K562 (cell line): ENCODE measurements around the gene CD6. TPM values are rescaled to one million over a fixed set of nuclear protein-coding genes. Genes with fewer than 3 reads are reported as not detected.

Experiments
- BCOR ChIP-seq: fragments of 450-650 bp; IDR thresholded peaks from 2 replicates; pipeline ENCODE4 v1.6.1; 2016
- CBX2 ChIP-seq: fragments of 200-600 bp; sonication (generic); IDR thresholded peaks from one replicate; pipeline ENCODE4 v1.6.1; 2012; ENCODE audit warnings: mild to moderate bottlenecking, low read length, inconsistent platforms; ENCODE audit not compliant: insufficient read depth, poor library complexity, severe bottlenecking
- CHCHD3 ChIP-seq: fragments of 250-450 bp; sonication (Bioruptor Pico); IDR thresholded peaks from 2 replicates; pipeline ENCODE4 v2.1.2; 2022; ENCODE audit warnings: mild to moderate bottlenecking
- FOXP4 ChIP-seq: sonication (generic); formaldehyde crosslinking; IDR thresholded peaks from 2 replicates; pipeline ENCODE4 v1.8.0; 2022; ENCODE audit warnings: mild to moderate bottlenecking, missing genetic modification reagents, borderline replicate concordance
- KDM1A ChIP-seq, 2 experiments: fragments of 450-650 bp; IDR thresholded peaks; 2 replicates each; pipeline ENCODE4 v1.6.1; 2016; ENCODE audit warnings: mild to moderate bottlenecking in 2 of 2
- MCM5 ChIP-seq: fragments of 450-650 bp; IDR thresholded peaks from 2 replicates; pipeline ENCODE4 v1.6.1; 2016; ENCODE audit warnings: low read depth
- PPARD ChIP-seq: fragments of 250-450 bp; sonication (Bioruptor Pico); IDR thresholded peaks from 2 replicates; pipeline ENCODE4 v1.8.0; 2022; ENCODE audit warnings: inconsistent platforms, mild to moderate bottlenecking, moderate library complexity
- PRMT5 ChIP-seq: sonication (generic); formaldehyde crosslinking; IDR thresholded peaks from 2 replicates; pipeline ENCODE4 v1.5.0; 2020; ENCODE audit warnings: missing genetic modification reagents
- TCF15 ChIP-seq: fragments of 250-450 bp; sonication (Bioruptor Pico); IDR thresholded peaks from 2 replicates; pipeline ENCODE4 v1.8.0; 2022; ENCODE audit warnings: moderate library complexity, mild to moderate bottlenecking, inconsistent platforms
- XRCC4 ChIP-seq: IDR thresholded peaks from one replicate; pipeline ENCODE4 v1.6.1; 2011; ENCODE audit not compliant: insufficient read depth, insufficient read length; ENCODE audit errors: extremely low read depth
- ZBTB26 ChIP-seq: fragments of 450-650 bp; formaldehyde crosslinking; IDR thresholded peaks from 2 replicates; pipeline ENCODE4 v1.4.0; 2022; ENCODE audit warnings: missing genetic modification characterization
- ZNF224 ChIP-seq: sonication (generic); formaldehyde crosslinking; IDR thresholded peaks from 2 replicates; pipeline ENCODE4 v1.8.0; 2022; ENCODE audit warnings: mild to moderate bottlenecking, missing genetic modification reagents
- polyA plus RNA-seq, 8 experiments: library from polyadenylated mRNA; depleted of rRNA in 4 of 8; stranded (reverse) in 5 of 8; unstranded in 3 of 8; fragments of >200 nt; fragmentation: Nextera tagmentation in 2 of 8; fragmentation: Illumina TruSeq in 1 of 8; extraction: Ambion mirVana in 2 of 8; extraction: Trizol in 1 of 8; gene quantifications; 2 replicates each; pipeline versions ENCODE4 v1.2.1 to v1.2.3, GENCODE V29; 2011 to 2014; ENCODE audit warnings: inconsistent platforms in 1 of 8, missing spikeins in 1 of 8
- total RNA-seq, 7 experiments: library from RNA; depleted of rRNA in 6 of 7; stranded (reverse); fragments of >200 nt in 6 of 7; fragmentation: Illumina TruSeq in 2 of 7; extraction: Trizol in 2 of 7; gene quantifications; 2 replicates each; pipeline versions ENCODE4 v1.2.1 to v1.2.3, GENCODE V29; 2011 to 2021; ENCODE audit warnings: low replicate concordance in 1 of 7

The CD6 gene
- total and polyA plus RNA-seq, 9 of the 15 experiments (the other 6 are each of a cell fraction or from before 2014, with no cell fraction given) = 0.84 TPM; not detected in 8

- no peak for TF ChIP-seq ZBTB26 (CRISPR knock-in tag)
- TF ChIP-seq BCOR = no peak
- no peak for TF ChIP-seq XRCC4
- no peak for TF ChIP-seq PRMT5 (CRISPR knock-in tag)
- no peak for TF ChIP-seq CBX2
- no peak for TF ChIP-seq ZNF224 (CRISPR knock-in tag)
- no peak for TF ChIP-seq FOXP4 (CRISPR knock-in tag)
- no peak for TF ChIP-seq MCM5
- TF ChIP-seq CHCHD3 (CRISPR knock-in tag) = no peak
- no peak for TF ChIP-seq KDM1A (IDR thresholded peaks at IDR 0.05)
- no peak for TF ChIP-seq PPARD (CRISPR knock-in tag)
- TF ChIP-seq TCF15 = no peak
- TF ChIP-seq, all 486 proteins: peak for 0
These were observed 14.8 kb downstream of the CD6 start (continued) for GRCh38 chr11:60985991-60986915.
